ENCODE results near the gene ZBTB7B. TPM values are rescaled to one million over a fixed set of nuclear protein-coding genes. Genes with fewer than 3 reads are reported as not detected.

The ZBTB7B gene
- total RNA-seq, 4 donors from 2014 or later = 44.6 to 53.4 (median 49.5) TPM

DNA sequence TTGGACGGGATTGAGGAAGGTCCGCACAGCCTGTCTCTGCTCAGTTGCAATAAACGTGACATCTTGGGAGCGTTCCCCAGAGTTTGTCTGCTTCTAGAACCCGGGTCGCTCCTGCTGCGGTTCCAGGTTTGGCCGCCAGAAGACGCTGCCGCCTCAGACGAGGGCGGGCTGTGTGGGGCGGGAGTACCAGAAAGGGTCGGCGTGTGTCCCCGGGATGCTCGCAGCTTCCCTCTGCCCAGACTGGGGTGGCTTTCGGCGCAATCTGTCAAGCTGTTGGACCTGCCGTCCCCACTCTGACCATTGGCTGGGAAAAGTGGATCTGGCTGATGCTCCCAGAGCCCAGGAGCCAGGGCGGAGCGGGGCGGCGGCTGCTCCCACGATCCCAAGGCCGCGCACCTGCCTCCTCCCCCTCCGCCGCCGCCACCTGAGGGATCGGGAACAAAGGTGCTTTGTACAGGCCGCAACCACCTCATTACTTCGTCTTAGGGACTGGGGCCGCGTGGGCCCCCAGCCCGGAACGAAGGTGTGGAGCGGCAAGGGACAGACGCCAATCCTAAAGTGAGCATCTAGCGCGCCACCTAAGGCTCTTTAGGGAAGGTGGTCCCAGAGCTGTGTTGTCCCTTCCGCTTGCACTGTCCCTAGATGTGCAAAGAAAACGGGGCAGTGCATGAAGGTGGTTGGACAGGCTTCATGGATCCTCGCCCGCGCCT, 60.3 kb downstream of the ZBTB7B start:
- Histone ChIP-seq H3K4me1 (peaks cover 0 to 38% (median 23%) of the 10 kb centered on the region in 4 donors), H3K36me3 (peaks cover 0 to 41% (median 0%) of the 10 kb centered on the region in 3 donors), H3K27me3 (no peaks in the 10 kb centered on the region), H3K27ac (peak overlapping the region in 2 of 4 donors; percentile 80 to 85), H3K9me3 (no peaks in the 10 kb centered on the region), H3K4me3 (peak overlapping the region; percentile 47 to 84 (median 75))
- 6% methylated on average over 26 to 32 of the region's 46 CpGs for WGBS, 2 donors
- peak in 1 of 2 donors; percentile 60 for DNase-seq (ENCODE audit: low spot score in 2 of 2)
- TF ChIP-seq EP300 (IDR thresholded peaks at IDR 0.05) (no peak), POLR2A (IDR thresholded peaks at IDR 0.05) (no peak)
- TF ChIP-seq, protein P1, sequence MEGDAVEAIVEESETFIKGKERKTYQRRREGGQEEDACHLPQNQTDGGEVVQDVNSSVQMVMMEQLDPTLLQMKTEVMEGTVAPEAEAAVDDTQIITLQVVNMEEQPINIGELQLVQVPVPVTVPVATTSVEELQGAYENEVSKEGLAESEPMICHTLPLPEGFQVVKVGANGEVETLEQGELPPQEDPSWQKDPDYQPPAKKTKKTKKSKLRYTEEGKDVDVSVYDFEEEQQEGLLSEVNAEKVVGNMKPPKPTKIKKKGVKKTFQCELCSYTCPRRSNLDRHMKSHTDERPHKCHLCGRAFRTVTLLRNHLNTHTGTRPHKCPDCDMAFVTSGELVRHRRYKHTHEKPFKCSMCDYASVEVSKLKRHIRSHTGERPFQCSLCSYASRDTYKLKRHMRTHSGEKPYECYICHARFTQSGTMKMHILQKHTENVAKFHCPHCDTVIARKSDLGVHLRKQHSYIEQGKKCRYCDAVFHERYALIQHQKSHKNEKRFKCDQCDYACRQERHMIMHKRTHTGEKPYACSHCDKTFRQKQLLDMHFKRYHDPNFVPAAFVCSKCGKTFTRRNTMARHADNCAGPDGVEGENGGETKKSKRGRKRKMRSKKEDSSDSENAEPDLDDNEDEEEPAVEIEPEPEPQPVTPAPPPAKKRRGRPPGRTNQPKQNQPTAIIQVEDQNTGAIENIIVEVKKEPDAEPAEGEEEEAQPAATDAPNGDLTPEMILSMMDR (IDR thresholded peaks at IDR 0.05) = peak; percentile 63 to 77 (median 70)

DNA sequence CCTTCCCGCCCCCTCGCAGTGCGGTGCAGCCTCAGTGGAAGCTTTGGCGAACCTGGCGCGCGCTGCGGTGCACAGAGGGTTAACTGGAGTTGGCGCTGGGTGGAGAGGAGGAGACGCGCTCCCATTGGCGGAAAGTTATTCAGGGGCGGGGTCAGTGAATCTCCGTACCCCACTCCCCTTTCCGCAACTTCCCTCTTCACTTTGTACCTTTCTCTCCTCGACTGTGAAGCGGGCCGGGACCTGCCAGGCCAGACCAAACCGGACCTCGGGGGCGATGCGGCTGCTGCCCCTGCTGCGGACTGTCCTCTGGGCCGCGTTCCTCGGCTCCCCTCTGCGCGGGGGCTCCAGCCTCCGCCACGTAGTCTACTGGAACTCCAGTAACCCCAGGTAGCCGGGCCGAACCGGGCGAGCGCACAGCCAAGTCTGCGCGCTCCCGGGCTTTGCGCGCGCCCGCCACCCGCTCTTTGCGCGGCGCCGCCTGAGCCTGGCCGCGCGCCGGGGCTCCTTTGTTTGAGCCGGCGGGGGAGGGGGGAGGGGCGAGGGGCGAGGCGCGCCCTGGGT, 61.0 kb downstream of the ZBTB7B start, which contains the start of gene EFNA4:
EFNA4 (plus strand) TSS at position 191 of the 561 bp plus-strand sequence; CDS start at position 275, 84 bp downstream.
- TF ChIP-seq, protein P1 (IDR thresholded peaks at IDR 0.05) = no peak
- peak in 1 of 2 donors; percentile 36 for TF ChIP-seq EP300 (IDR thresholded peaks at IDR 0.05)
- 0 to 2% methylated on average over 30 to 46 of the region's 57 CpGs for WGBS, 2 donors
- peak; percentile 59 to 79 for DNase-seq (ENCODE audit: low spot score in 2 of 2)
- Histone ChIP-seq H3K9me3 (no peaks in the 10 kb centered on the region), H3K27me3 (no peaks in the 10 kb centered on the region), H3K4me1 (peaks cover 0 to 38% (median 23%) of the 10 kb centered on the region in 4 donors), H3K4me3 (peak within 1 kb of the TSS; percentile 47 to 84 (median 75)), H3K27ac (peak within 1 kb of the TSS; percentile 11 to 85 (median 80)), H3K36me3 (peaks cover 0 to 33% (median 0%) of the 10 kb centered on the region in 3 donors)

DNA sequence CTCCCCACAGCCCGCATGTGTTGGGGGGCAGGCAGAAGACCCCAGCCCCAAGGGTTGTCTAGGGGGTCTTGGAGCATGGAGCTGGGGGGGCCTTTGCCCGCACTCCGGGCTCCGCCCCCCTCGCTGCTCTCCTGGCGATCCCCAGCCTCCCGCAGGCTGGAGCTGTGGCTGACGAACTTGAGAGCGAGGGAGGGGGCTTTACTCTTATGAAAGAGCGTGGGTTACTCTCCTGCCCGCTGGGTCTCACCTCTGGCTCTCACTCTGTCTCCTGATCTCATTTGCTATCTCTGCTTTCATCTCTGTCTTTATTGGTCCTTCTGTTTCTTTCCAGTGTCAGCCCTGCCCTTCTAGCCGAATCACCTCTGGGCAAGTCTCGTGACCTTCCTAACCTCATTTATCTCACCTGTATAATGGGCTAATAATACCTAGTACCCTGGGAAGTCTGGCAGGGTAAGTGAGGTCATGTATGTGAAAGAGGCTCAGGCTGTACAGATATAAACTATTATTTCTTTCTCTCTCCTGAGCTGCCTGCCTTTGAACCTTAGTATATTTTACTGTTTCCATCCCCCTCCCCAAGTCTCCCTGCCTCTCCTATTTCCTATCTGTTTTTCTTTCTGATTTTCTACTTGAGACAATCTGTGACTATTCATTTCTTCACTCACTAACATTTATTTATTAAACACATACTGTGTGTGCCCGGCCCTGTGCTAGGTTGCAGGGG, 61.7 kb downstream of the ZBTB7B start:
- Histone ChIP-seq H3K4me1 (peaks cover 0 to 38% (median 23%) of the 10 kb centered on the region in 4 donors), H3K9me3 (no peaks in the 10 kb centered on the region), H3K27me3 (no peaks in the 10 kb centered on the region), H3K4me3 (peak overlapping the region; percentile 47 to 84 (median 75)), H3K36me3 (peaks cover 0 to 33% (median 0%) of the 10 kb centered on the region in 3 donors), H3K27ac (peak overlapping the region; percentile 11 to 85 (median 80))
- WGBS, 2 donors = 10 to 11% methylated on average over 9 to 14 of the region's 14 CpGs
- DNase-seq (ENCODE audit: low spot score in 2 of 2) = no peak
- TF ChIP-seq, protein P1 (IDR thresholded peaks at IDR 0.05) = no peak
- TF ChIP-seq POLR2A (IDR thresholded peaks at IDR 0.05) = no peak
- no peak for TF ChIP-seq EP300 (IDR thresholded peaks at IDR 0.05)

DNA sequence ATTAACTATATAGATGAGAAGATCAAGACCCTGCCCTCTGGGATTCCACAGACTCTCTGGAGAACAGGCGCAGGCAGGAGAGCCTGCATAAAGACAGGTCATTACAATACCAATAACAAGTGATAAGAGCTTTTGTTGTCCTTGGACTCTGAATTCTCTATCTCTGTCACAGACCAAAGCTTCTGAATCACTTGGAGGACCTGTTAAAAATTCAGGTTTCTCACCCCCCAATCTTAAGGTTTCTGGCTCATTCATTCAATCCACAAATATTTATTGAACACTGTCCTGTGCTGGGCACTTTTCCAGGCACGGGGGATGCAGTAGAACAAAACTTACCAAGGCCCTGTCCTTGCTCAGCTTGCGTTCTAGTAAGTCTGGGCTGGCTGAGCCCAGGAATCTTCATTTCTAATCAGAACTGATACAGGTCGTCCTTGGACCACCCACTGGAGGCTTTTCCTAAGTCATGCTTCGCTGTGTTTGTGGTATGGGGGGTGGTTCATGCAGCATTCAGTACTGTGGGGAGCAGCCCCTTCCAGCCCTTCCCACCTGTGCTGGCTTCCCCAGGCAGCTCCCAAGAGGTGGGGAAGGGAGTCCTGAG, 62.3 kb downstream of the ZBTB7B start:
- H3K36me3 ChIP-seq = peaks cover 0 to 29% (median 0%) of the 10 kb centered on the region in 3 donors
- no peaks in the 10 kb centered on the region for H3K9me3 ChIP-seq
- no peak for TF ChIP-seq EP300 (IDR thresholded peaks at IDR 0.05)
- TF ChIP-seq POLR2A (IDR thresholded peaks at IDR 0.05) = no peak
- TF ChIP-seq, protein P1 (IDR thresholded peaks at IDR 0.05) = no peak
- H3K4me1 ChIP-seq = peaks cover 0 to 44% (median 24%) of the 10 kb centered on the region in 4 donors
- no peaks in the 10 kb centered on the region for H3K27me3 ChIP-seq
- 75 to 77% methylated on average over 5 of the region's 5 CpGs for WGBS, 2 donors
- no peak overlapping the region for H3K27ac ChIP-seq
- H3K4me3 ChIP-seq = no peak overlapping the region
- no peak for DNase-seq (ENCODE audit: low spot score in 2 of 2)

Data from tibial nerve (tissue), 4 donors.